ENCODE results near the gene DNAH11.
"Not testable (repeated sequence)": the region's sequence is repeated elsewhere in the genome, so short reads cannot be mapped to it uniquely, and the experiment has no call there.

Gene DNAH11

GRCh38 chr7:21778953-21779352, 236.1 kb downstream of the DNAH11 start:
- no peak for DNase-seq

GRCh38 chr7:21782996-21783395, 240.2 kb downstream of the DNAH11 start:
- DNase-seq: no peak

- DNase-seq: no peak
These were observed 242.2 kb downstream of the DNAH11 start for GRCh38 chr7:21784989-21785388.

GRCh38 chr7:21805791-21806190, 263.0 kb downstream of the DNAH11 start:
- no peak for DNase-seq

GRCh38 chr7:21806388-21806787, 263.5 kb downstream of the DNAH11 start:
- DNase-seq: no peak

- DNase-seq: no peak
These were observed 276.2 kb downstream of the DNAH11 start for GRCh38 chr7:21819048-21819447.

- no peak for DNase-seq
These were observed 286.0 kb downstream of the DNAH11 start for GRCh38 chr7:21828841-21829240.

GRCh38 chr7:21829731-21830130, 286.9 kb downstream of the DNAH11 start:
- no peak for DNase-seq

- no peak for DNase-seq
These were observed 301.9 kb downstream of the DNAH11 start for GRCh38 chr7:21844742-21845141.

- peak; percentile 2 for DNase-seq
These were observed 307.9 kb downstream of the DNAH11 start for GRCh38 chr7:21850531-21851285.

- no peak for DNase-seq
These were observed 308.7 kb downstream of the DNAH11 start for GRCh38 chr7:21851559-21851967.

GRCh38 chr7:21865631-21866204, 322.9 kb downstream of the DNAH11 start:
- DNase-seq: not testable (repeated sequence)

GRCh38 chr7:21866731-21867130, 323.9 kb downstream of the DNAH11 start:
- DNase-seq: no peak

- no peak for DNase-seq
These were observed 324.4 kb downstream of the DNAH11 start for GRCh38 chr7:21867226-21867625.

GRCh38 chr7:21867816-21868575, 325.2 kb downstream of the DNAH11 start:
- no peak for DNase-seq

GRCh38 chr7:21868576-21868850, 325.7 kb downstream of the DNAH11 start:
- no peak for DNase-seq

- no peak for DNase-seq
These were observed 327.1 kb downstream of the DNAH11 start for GRCh38 chr7:21869785-21870402.

GRCh38 chr7:21883069-21883468, 340.2 kb downstream of the DNAH11 start:
- DNase-seq: no peak

GRCh38 chr7:21883501-21883900, 340.7 kb downstream of the DNAH11 start:
- not testable (repeated sequence) for DNase-seq

GRCh38 chr7:21884496-21884895, 341.7 kb downstream of the DNAH11 start:
- no peak for DNase-seq

- DNase-seq: no peak
These were observed 343.6 kb downstream of the DNAH11 start for GRCh38 chr7:21886396-21886795.

- DNase-seq: no peak
These were observed 344.5 kb downstream of the DNAH11 start for GRCh38 chr7:21887353-21887752.

- no peak for DNase-seq
These were observed 344.9 kb downstream of the DNAH11 start for GRCh38 chr7:21887779-21888178.

- no peak for DNase-seq
These were observed 348.5 kb downstream of the DNAH11 start for GRCh38 chr7:21891291-21891690.

Measured in HCEC 1CT (cell line).